Measurements from ENCODE around the gene TRIM65. TPM values are rescaled to one million over a fixed set of nuclear protein-coding genes. Genes with fewer than 3 reads are reported as not detected.

Gene TRIM65
- total RNA-seq, 1 donor from 2014 or later: 24.3 TPM

- Mint-ChIP-seq H3K36me3 (ENCODE audit: unreplicated experiment) (no peaks in the 10 kb centered on the region), H3K4me1 (ENCODE audit: low read depth, unreplicated experiment) (no peaks in the 10 kb centered on the region), H3K4me3 (ENCODE audit: unreplicated experiment) (no peak overlapping the region), H3K9me3 (ENCODE audit: unreplicated experiment) (peaks cover 4% of the 10 kb centered on the region), H3K27me3 (ENCODE audit: unreplicated experiment) (peaks cover 6% of the 10 kb centered on the region), H3K27ac (ENCODE audit: unreplicated experiment) (no peak overlapping the region)
- TF ChIP-seq CTCF (IDR thresholded peaks at IDR 0.05; ENCODE audit: partially characterized antibody, unreplicated experiment): no peak
- no peak for DNase-seq
Observed at GRCh38 chr17:75875940-75876189, 20.9 kb downstream of the TRIM65 start.

GRCh38 chr17:75875182-75875939, 21.4 kb downstream of the TRIM65 start:
- no peak for DNase-seq

GRCh38 chr17:75874323-75875181, 22.2 kb downstream of the TRIM65 start:
- DNase-seq: no peak
- no peak for TF ChIP-seq CTCF (IDR thresholded peaks at IDR 0.05; ENCODE audit: partially characterized antibody, unreplicated experiment)
- Mint-ChIP-seq H3K27me3 (ENCODE audit: unreplicated experiment) (peaks cover 7% of the 10 kb centered on the region), H3K36me3 (ENCODE audit: unreplicated experiment) (no peaks in the 10 kb centered on the region), H3K4me1 (ENCODE audit: low read depth, unreplicated experiment) (peaks cover 2% of the 10 kb centered on the region), H3K9me3 (ENCODE audit: unreplicated experiment) (peaks cover 5% of the 10 kb centered on the region), H3K4me3 (ENCODE audit: unreplicated experiment) (no peak overlapping the region), H3K27ac (ENCODE audit: unreplicated experiment) (no peak overlapping the region)

More at GRCh38 chr17:75875182-75875939, 21.4 kb downstream of the TRIM65 start:
- Mint-ChIP-seq H3K4me3 (ENCODE audit: unreplicated experiment) (no peak overlapping the region), H3K27me3 (ENCODE audit: unreplicated experiment) (peaks cover 9% of the 10 kb centered on the region), H3K4me1 (ENCODE audit: low read depth, unreplicated experiment) (peaks cover 1% of the 10 kb centered on the region), H3K27ac (ENCODE audit: unreplicated experiment) (no peak overlapping the region), H3K36me3 (ENCODE audit: unreplicated experiment) (no peaks in the 10 kb centered on the region), H3K9me3 (ENCODE audit: unreplicated experiment) (peaks cover 6% of the 10 kb centered on the region)
- no peak for TF ChIP-seq CTCF (IDR thresholded peaks at IDR 0.05; ENCODE audit: partially characterized antibody, unreplicated experiment)

GRCh38 chr17:75873587-75874322, 23.0 kb downstream of the TRIM65 start:
- H3K4me1 Mint-ChIP-seq (ENCODE audit: low read depth, unreplicated experiment): peaks cover 2% of the 10 kb centered on the region
- H3K36me3 Mint-ChIP-seq (ENCODE audit: unreplicated experiment): no peaks in the 10 kb centered on the region

More at GRCh38 chr17:75873587-75874322, 23.0 kb downstream of the TRIM65 start:
- Mint-ChIP-seq H3K27me3 (ENCODE audit: unreplicated experiment) (peaks cover 5% of the 10 kb centered on the region), H3K9me3 (ENCODE audit: unreplicated experiment) (peaks cover 4% of the 10 kb centered on the region), H3K4me3 (ENCODE audit: unreplicated experiment) (no peak overlapping the region), H3K27ac (ENCODE audit: unreplicated experiment) (no peak overlapping the region)
- TF ChIP-seq CTCF (IDR thresholded peaks at IDR 0.05; ENCODE audit: partially characterized antibody, unreplicated experiment): no peak
- DNase-seq: no peak

All from glutamatergic neuron (in vitro differentiated cells).